ENCODE results near the gene STMND1.

DNA sequence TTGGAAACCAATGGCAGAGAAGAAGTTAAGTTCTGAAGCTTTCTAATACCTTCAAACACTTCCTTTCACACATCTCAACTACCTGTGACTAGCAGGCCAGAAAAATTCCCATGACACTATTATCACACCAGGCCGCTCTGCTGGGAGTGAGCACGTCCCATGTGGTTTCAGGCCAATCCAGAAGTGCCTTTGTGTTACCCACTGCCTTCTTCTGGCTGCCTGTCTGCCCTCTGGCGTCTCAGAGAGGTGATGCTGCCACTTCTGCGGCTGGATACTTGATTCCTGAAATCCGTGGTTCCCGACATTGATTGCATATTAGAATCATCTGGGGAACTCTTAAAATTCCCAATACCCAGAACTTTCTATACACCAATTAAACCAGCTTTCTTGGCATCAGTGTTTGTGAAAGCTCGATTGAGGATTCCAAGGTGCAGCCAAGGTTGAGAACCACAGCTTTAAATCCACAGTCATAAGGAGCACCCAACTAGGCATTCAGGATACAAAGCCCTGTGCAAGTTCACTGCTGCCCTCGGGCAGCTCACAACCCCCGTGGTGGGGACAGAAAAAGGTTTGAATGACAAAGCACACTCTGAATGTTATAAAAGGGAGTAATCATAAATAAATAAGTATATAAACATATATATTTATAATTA is 65.6 kb downstream of the STMND1 start:
- TF ChIP-seq, protein P1, sequence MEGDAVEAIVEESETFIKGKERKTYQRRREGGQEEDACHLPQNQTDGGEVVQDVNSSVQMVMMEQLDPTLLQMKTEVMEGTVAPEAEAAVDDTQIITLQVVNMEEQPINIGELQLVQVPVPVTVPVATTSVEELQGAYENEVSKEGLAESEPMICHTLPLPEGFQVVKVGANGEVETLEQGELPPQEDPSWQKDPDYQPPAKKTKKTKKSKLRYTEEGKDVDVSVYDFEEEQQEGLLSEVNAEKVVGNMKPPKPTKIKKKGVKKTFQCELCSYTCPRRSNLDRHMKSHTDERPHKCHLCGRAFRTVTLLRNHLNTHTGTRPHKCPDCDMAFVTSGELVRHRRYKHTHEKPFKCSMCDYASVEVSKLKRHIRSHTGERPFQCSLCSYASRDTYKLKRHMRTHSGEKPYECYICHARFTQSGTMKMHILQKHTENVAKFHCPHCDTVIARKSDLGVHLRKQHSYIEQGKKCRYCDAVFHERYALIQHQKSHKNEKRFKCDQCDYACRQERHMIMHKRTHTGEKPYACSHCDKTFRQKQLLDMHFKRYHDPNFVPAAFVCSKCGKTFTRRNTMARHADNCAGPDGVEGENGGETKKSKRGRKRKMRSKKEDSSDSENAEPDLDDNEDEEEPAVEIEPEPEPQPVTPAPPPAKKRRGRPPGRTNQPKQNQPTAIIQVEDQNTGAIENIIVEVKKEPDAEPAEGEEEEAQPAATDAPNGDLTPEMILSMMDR (IDR thresholded peaks at IDR 0.05) = peak; percentile 33; the same call in 1 of the 2 replicates
- TF ChIP-seq, protein P2, sequence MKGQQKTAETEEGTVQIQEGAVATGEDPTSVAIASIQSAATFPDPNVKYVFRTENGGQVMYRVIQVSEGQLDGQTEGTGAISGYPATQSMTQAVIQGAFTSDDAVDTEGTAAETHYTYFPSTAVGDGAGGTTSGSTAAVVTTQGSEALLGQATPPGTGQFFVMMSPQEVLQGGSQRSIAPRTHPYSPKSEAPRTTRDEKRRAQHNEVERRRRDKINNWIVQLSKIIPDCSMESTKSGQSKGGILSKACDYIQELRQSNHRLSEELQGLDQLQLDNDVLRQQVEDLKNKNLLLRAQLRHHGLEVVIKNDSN (CRISPR knock-in tag; IDR thresholded peaks at IDR 0.05) = no peak
